ENCODE measurements around the gene SLC16A6.

The SLC16A6 gene

DNA sequence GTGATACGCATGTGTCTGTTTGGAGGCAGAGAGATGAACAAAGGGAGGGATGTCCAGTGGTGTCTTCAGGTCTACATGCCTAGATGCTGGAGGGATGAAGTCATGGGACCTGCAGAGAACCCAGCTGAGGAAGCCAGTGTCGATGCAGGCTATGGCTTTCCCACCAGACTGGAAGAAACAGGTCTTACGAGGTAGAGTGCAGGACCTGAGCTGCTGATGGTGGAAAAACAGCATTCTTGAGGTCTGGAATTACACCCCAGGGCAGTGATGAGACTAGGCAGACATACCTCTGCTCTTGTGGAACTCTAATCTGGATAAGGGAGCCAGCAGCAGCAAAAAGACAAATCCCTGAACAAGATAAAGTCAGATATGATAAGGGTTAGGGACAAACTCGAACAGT lies 37.7 kb upstream of the SLC16A6 start:
- no CpG with 5 or more reads among the region's 4 CpGs for WGBS (ENCODE audit: extremely low coverage, insufficient coverage, insufficient read length)
- H3K23ac ChIP-seq (ENCODE audit: low read length): no peak overlapping the region

DNA sequence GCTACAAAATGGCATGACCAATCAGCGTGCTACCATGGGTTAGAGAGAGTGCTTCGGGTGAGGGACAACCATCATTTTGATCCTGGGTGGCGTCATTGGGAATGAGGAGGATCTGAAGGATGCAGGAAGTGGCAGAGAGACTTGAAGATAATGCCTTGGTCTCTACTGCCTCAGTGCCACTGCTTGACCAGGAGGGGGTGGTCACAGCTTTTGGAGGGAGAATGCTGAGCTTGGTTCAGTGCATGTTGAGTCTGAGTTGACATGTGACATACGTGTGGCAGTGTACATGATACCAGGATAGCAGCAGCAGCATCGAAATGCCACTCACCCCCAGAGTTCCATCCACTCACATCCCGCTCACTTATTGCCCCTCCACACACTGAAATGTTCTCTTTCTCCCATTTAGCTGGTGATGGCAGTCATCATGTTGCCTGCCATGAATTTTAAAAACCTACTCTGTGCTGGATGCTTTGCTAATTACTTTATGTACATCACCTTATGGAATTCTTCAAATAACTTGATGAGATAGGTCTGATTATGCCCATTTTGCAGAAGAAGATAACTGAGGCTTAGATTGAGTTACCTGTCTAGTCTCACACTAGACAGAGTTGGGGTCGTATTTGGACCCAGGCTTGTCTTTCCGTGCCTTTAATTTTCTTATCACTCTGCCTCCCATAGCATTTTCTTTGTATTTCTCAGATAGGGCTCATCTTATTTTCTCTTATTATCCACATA lies 37.1 kb upstream of the SLC16A6 start:
- H3K79me1 ChIP-seq (ENCODE audit: low read length): peaks cover 44% of the 10 kb centered on the region
- H2AFZ ChIP-seq (ENCODE audit: insufficient read depth, low read length, poor library complexity): peak overlapping the region; percentile 32
- H4K12ac ChIP-seq (ENCODE audit: low read depth, low read length): no peak overlapping the region
- H3K9ac ChIP-seq (ENCODE audit: low read length): no peak overlapping the region
- peaks cover 25 to 37% of the 10 kb centered on the region in 2 experiments for H3K4me1 ChIP-seq (ENCODE audit: control insufficient read depth in 1 of 2, insufficient read depth in 2 of 2, low read length in 2 of 2)
- no peak overlapping the region for H3K4me2 ChIP-seq (ENCODE audit: low read length)
- no peak overlapping the region for H3K23ac ChIP-seq (ENCODE audit: low read length)
- H3K36me3 ChIP-seq (ENCODE audit: control insufficient read depth in 1 of 2, insufficient read depth in 2 of 2, low read length in 2 of 2): peaks cover 0 to 2% of the 10 kb centered on the region in 2 experiments
- peak overlapping the region; percentile 60 for H3K18ac ChIP-seq (ENCODE audit: low read length)
- peak overlapping the region; percentile 90 for H4K91ac ChIP-seq (ENCODE audit: low read depth, low read length)
- H2AK5ac ChIP-seq (ENCODE audit: low read length): peak overlapping the region; percentile 95
- H3K4ac ChIP-seq (ENCODE audit: low read depth, low read length): peak overlapping the region; percentile 51
- DNase-seq: peak in 1 of 2 donors; percentile 57
- H3K14ac ChIP-seq (ENCODE audit: low read length): peak overlapping the region; percentile 77
- no peaks in the 10 kb centered on the region for H3K27me3 ChIP-seq (ENCODE audit: insufficient read depth, low read length)
- H4K8ac ChIP-seq (ENCODE audit: low read depth, low read length): peak overlapping the region; percentile 52
- peak overlapping the region; percentile 91 for H2BK12ac ChIP-seq (ENCODE audit: low read length)
- peaks cover 9% of the 10 kb centered on the region for H3K9me3 ChIP-seq (ENCODE audit: insufficient read depth, low read depth, low read length)
- peak overlapping the region; percentile 77 for H2BK5ac ChIP-seq (ENCODE audit: low read depth, low read length, poor library complexity)
- H3K79me2 ChIP-seq (ENCODE audit: control insufficient read depth, insufficient read depth, low read length, poor library complexity): peaks cover 8% of the 10 kb centered on the region
- peak overlapping the region; percentile 93 for H2BK120ac ChIP-seq (ENCODE audit: insufficient read depth, low read length, poor library complexity)
- WGBS (ENCODE audit: extremely low coverage, insufficient coverage, insufficient read length): no CpG with 5 or more reads among the region's 8 CpGs
- no peak overlapping the region for H3K4me3 ChIP-seq (ENCODE audit: low read depth, low read length)
- H3K27ac ChIP-seq (ENCODE audit: low read depth, low read length): peak overlapping the region; percentile 89

More for the DNA sequence above, 37.7 kb upstream of the SLC16A6 start:
- H3K9me3 ChIP-seq (ENCODE audit: insufficient read depth, low read depth, low read length): peaks cover 9% of the 10 kb centered on the region
- peak; percentile 99 for DNase-seq
- no peak overlapping the region for H3K9ac ChIP-seq (ENCODE audit: low read length)
- H2BK12ac ChIP-seq (ENCODE audit: low read length): no peak overlapping the region
- H2BK120ac ChIP-seq (ENCODE audit: insufficient read depth, low read length, poor library complexity): no peak overlapping the region
- peaks cover 8% of the 10 kb centered on the region for H3K79me2 ChIP-seq (ENCODE audit: control insufficient read depth, insufficient read depth, low read length, poor library complexity)
- no peaks in the 10 kb centered on the region for H3K27me3 ChIP-seq (ENCODE audit: insufficient read depth, low read length)
- H3K27ac ChIP-seq (ENCODE audit: low read depth, low read length): peak overlapping the region; percentile 98
- no peak overlapping the region for H4K8ac ChIP-seq (ENCODE audit: low read depth, low read length)
- H3K79me1 ChIP-seq (ENCODE audit: low read length): peaks cover 44% of the 10 kb centered on the region
- peaks cover 0 to 2% of the 10 kb centered on the region in 2 experiments for H3K36me3 ChIP-seq (ENCODE audit: control insufficient read depth in 1 of 2, insufficient read depth in 2 of 2, low read length in 2 of 2)
- peaks cover 25 to 37% of the 10 kb centered on the region in 2 experiments for H3K4me1 ChIP-seq (ENCODE audit: control insufficient read depth in 1 of 2, insufficient read depth in 2 of 2, low read length in 2 of 2)
- no peak overlapping the region for H3K4me3 ChIP-seq (ENCODE audit: low read depth, low read length)
- peak overlapping the region; percentile 42 for H3K4me2 ChIP-seq (ENCODE audit: low read length)
- no peak overlapping the region for H2AFZ ChIP-seq (ENCODE audit: insufficient read depth, low read length, poor library complexity)
- H2AK5ac ChIP-seq (ENCODE audit: low read length): no peak overlapping the region
- H3K14ac ChIP-seq (ENCODE audit: low read length): no peak overlapping the region
- H3K18ac ChIP-seq (ENCODE audit: low read length): no peak overlapping the region
- H4K12ac ChIP-seq (ENCODE audit: low read depth, low read length): no peak overlapping the region
- no peak overlapping the region for H3K4ac ChIP-seq (ENCODE audit: low read depth, low read length)
- H4K91ac ChIP-seq (ENCODE audit: low read depth, low read length): peak overlapping the region; percentile 98
- H2BK5ac ChIP-seq (ENCODE audit: low read depth, low read length, poor library complexity): peak overlapping the region; percentile 97

DNA sequence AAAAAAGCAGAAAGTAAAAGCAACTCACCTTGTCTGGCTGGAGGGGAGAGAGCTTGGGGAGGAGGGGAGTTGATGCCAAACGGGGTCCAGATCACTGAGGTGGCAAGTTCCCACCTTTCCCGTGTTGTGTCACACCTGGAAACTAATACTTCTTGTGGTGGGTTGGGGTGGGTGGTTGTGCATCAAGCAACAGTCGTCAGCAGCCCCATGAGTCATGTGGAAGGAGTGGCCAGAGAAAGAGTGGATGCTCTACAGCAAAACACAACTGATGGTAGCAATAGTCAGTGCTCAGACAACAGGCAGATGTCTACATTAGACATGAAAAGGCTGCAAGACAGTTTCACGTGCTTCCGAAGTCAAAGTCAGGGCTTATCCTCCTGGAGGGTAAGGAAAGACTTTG lies 35.8 kb upstream of the SLC16A6 start:
- Histone ChIP-seq H4K8ac (ENCODE audit: low read depth, low read length) (peak overlapping the region; percentile 21), H3K18ac (ENCODE audit: low read length) (peak overlapping the region; percentile 26), H4K12ac (ENCODE audit: low read depth, low read length) (no peak overlapping the region), H3K79me1 (ENCODE audit: low read length) (peaks cover 44% of the 10 kb centered on the region), H3K27me3 (ENCODE audit: insufficient read depth, low read length) (no peaks in the 10 kb centered on the region), H3K4ac (ENCODE audit: low read depth, low read length) (peak overlapping the region; percentile 1), H2BK120ac (ENCODE audit: insufficient read depth, low read length, poor library complexity) (peak overlapping the region; percentile 93), H2BK5ac (ENCODE audit: low read depth, low read length, poor library complexity) (peak overlapping the region; percentile 77), H3K14ac (ENCODE audit: low read length) (peak overlapping the region; percentile 5), H4K91ac (ENCODE audit: low read depth, low read length) (peak overlapping the region; percentile 90), H3K4me3 (ENCODE audit: low read depth, low read length) (no peak overlapping the region), H3K9ac (ENCODE audit: low read length) (no peak overlapping the region), H3K4me2 (ENCODE audit: low read length) (no peak overlapping the region), H3K9me3 (ENCODE audit: insufficient read depth, low read depth, low read length) (peaks cover 7% of the 10 kb centered on the region), H2AFZ (ENCODE audit: insufficient read depth, low read length, poor library complexity) (no peak overlapping the region), H3K36me3 (ENCODE audit: control insufficient read depth in 1 of 2, insufficient read depth in 2 of 2, low read length in 2 of 2) (peaks cover 0 to 2% of the 10 kb centered on the region in 2 experiments), H2AK5ac (ENCODE audit: low read length) (peak overlapping the region; percentile 27), H2BK12ac (ENCODE audit: low read length) (peak overlapping the region; percentile 63), H3K27ac (ENCODE audit: low read depth, low read length) (peak overlapping the region; percentile 89), H3K4me1 (ENCODE audit: control insufficient read depth in 1 of 2, insufficient read depth in 2 of 2, low read length in 2 of 2) (peaks cover 25 to 41% of the 10 kb centered on the region in 2 experiments), H3K79me2 (ENCODE audit: control insufficient read depth, insufficient read depth, low read length, poor library complexity) (peaks cover 8% of the 10 kb centered on the region), H3K23ac (ENCODE audit: low read length) (no peak overlapping the region)
- WGBS (ENCODE audit: extremely low coverage, insufficient coverage, insufficient read length): no CpG with 5 or more reads among the region's 5 CpGs
- peak; percentile 60 to 73 for DNase-seq

DNA sequence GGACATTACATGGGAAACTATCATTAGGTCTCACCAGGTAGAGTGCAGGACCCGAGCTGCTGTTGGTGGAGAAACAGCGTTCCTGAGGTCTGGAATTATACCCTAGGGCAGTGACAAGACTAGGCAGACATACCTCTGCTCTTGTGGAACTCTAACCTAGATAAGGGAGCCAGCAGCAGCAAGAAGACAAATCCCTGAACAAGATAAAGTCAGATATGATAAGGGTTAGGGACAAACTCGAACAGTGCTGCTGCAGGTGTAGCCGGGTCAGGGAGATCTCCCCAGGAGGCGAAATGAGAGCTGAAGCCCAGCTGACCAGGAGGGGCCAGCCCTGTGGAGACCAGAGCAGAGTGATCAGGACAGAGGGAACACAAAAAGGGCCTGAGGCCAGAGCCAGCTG lies 35.0 kb upstream of the SLC16A6 start:
- Histone ChIP-seq H3K79me2 (ENCODE audit: control insufficient read depth, insufficient read depth, low read length, poor library complexity) (peaks cover 8% of the 10 kb centered on the region), H3K9me3 (ENCODE audit: insufficient read depth, low read depth, low read length) (peaks cover 4% of the 10 kb centered on the region), H2BK5ac (ENCODE audit: low read depth, low read length, poor library complexity) (peak overlapping the region; percentile 82), H2BK120ac (ENCODE audit: insufficient read depth, low read length, poor library complexity) (no peak overlapping the region), H3K4me1 (ENCODE audit: control insufficient read depth in 1 of 2, insufficient read depth in 2 of 2, low read length in 2 of 2) (peaks cover 25 to 43% of the 10 kb centered on the region in 2 experiments), H4K12ac (ENCODE audit: low read depth, low read length) (no peak overlapping the region), H3K36me3 (ENCODE audit: control insufficient read depth in 1 of 2, insufficient read depth in 2 of 2, low read length in 2 of 2) (peaks cover 0 to 2% of the 10 kb centered on the region in 2 experiments), H2BK12ac (ENCODE audit: low read length) (peak overlapping the region; percentile 70), H3K18ac (ENCODE audit: low read length) (no peak overlapping the region), H3K4me3 (ENCODE audit: low read depth, low read length) (no peak overlapping the region), H3K9ac (ENCODE audit: low read length) (no peak overlapping the region), H2AK5ac (ENCODE audit: low read length) (no peak overlapping the region), H3K23ac (ENCODE audit: low read length) (no peak overlapping the region), H4K8ac (ENCODE audit: low read depth, low read length) (no peak overlapping the region), H3K79me1 (ENCODE audit: low read length) (peaks cover 44% of the 10 kb centered on the region), H3K4me2 (ENCODE audit: low read length) (no peak overlapping the region), H3K27ac (ENCODE audit: low read depth, low read length) (peak overlapping the region; percentile 89), H2AFZ (ENCODE audit: insufficient read depth, low read length, poor library complexity) (peak overlapping the region; percentile 17), H3K27me3 (ENCODE audit: insufficient read depth, low read length) (no peaks in the 10 kb centered on the region), H3K14ac (ENCODE audit: low read length) (no peak overlapping the region), H4K91ac (ENCODE audit: low read depth, low read length) (peak overlapping the region; percentile 90), H3K4ac (ENCODE audit: low read depth, low read length) (no peak overlapping the region)
- WGBS (ENCODE audit: extremely low coverage, insufficient coverage, insufficient read length): no CpG with 5 or more reads among the region's 5 CpGs
- DNase-seq: peak; percentile 98 to 99

Measured in trophoblast cell (in vitro differentiated cells and primary cell).